NOMO-1 (cell line): ENCODE data around the gene FLVCR1.
"Not testable (repeated sequence)": the region's sequence is repeated elsewhere in the genome, so short reads cannot be mapped to it uniquely, and the experiment has no call there.

ENCODE experiments used
- DNase-seq, 2 experiments: peaks; one replicate each; lab custom pipeline; 2025; ENCODE audit not compliant: unreplicated experiment in 2 of 2; lab: John Stamatoyannopoulos, UW

FLVCR1 gene

DNA sequence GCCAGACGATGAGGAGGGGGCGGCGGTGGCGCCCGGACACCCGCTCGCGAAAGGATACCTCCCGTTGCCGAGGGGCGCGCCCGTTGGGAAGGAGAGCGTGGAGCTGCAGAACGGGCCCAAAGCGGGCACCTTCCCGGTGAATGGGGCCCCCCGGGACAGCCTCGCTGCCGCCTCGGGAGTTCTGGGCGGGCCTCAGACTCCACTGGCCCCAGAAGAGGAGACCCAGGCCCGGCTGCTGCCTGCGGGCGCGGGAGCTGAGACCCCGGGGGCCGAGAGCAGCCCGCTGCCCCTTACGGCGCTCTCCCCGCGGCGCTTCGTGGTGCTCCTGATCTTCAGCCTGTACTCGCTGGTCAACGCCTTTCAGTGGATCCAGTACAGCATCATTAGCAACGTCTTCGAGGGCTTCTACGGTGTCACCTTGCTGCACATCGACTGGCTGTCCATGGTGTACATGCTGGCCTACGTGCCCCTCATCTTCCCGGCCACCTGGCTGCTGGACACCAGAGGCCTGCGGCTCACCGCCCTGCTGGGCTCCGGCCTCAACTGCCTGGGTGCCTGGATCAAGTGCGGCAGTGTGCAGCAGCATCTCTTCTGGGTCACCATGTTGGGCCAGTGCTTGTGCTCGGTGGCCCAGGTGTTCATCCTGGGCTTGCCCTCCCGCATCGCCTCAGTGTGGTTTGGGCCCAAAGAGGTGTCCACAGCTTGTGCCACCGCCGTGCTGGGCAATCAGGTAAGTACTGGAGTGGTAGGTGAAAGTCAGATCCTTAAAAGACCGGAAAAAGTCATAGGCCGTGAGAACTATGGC, 588 bp downstream of the FLVCR1 start:
- DNase-seq = peak in 1 of 2 experiments; percentile 16

DNA sequence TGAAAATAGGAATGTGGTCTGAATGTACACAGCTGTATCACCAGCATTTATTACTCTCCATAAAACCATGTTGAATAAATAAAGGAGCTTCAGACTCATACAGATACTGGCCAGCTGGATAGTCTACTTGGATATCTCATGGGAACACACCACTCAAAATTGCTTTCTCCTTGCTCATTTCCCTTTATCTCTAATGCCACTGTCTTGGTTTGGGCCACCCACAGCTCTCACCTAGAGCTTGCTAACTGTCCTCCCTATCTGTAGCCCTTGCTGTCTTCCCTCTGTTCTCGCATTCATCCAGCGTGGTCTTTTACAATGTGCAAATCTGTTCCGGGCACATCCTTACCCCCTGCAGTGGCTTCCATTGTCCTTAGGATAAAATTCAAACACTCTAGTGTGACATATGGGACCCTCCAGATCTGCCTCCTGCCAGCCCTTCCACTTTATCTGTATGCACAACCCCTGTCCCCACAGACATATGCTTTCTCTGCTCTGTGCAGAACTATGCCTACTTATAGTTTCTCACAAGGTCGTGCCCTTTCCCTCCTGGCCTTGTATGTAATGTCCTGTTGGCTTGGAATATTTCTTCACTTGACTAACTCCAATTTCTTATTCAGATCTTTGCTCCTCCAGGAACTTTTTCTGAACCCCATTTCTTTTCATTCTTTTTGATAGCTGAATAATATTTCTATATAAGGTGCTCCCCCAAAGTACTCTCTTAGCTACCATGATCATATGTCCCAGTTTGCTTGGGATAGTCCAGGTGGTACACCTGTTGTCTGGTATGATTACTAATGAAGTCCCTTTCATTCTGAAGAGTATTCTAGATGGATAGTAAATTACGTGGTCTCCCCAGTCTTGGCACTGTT, 2.9 kb downstream of the FLVCR1 start:
- no peak for DNase-seq

DNA sequence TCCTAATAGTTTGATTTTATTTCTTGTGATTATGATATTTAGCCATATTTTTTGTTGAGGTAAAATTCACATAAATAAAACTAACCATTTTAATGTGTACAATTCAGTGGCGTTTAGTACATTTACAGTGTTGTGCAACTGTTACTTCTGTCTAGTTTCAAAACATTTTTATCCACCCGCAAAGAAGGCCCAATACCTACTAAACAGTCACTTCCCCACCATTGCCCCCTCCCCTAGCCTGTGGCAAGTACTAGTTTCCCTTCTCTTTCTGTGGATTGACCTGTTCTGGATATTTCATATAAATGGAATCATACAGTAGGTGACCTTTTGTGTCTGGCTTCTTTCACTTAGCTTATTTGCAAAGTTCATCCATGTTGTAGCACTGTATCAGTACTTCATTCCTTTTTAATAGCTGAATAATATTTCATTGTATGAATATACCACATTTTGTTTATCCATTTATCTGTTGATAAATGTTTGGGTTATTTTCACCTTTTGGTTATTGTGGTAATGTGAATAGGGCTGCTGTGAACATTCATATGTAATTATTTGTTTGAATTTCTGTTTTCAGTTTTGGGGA, 4.1 kb downstream of the FLVCR1 start:
- peak; percentile 53 to 55 for DNase-seq

DNA sequence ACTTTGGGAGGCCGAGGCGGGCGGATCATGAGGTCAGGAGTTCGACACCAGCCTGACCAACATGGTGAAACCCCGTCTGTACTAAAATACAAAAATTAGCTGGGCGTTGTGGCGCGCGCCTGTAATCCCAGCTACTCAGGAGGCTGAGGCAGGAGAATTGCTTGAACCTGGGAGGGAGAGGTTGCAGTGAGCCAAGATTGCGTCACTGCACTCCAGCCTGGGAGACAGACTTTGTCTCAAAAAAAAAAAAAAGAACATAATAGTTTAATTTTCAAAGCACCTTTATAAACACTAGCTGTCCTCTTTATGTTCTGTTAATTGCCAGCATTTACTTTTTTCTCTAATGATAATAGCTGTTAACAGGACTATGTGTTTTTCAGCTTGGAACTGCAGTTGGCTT, 5.3 kb downstream of the FLVCR1 start:
- DNase-seq = not testable (repeated sequence)

DNA sequence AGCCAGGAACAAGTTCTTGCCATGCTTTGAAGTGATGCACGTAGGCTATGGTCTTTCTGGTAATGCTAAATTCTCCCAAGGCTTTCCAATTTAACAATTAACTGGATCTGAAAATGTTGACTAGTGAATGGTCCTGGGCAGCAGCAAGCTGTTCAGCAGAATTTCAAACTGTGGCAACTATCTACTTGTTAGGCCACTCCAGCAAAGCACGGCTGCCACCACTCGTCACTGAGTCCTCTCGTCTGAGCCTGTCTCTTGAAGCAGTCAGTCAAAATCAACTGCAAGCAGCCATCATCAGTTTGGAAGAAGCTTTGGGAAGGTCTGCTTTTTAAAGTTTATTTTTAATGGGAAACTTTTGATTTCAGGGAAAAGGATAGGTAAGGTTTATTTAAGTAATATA, 6.1 kb downstream of the FLVCR1 start:
- DNase-seq = no peak

DNA sequence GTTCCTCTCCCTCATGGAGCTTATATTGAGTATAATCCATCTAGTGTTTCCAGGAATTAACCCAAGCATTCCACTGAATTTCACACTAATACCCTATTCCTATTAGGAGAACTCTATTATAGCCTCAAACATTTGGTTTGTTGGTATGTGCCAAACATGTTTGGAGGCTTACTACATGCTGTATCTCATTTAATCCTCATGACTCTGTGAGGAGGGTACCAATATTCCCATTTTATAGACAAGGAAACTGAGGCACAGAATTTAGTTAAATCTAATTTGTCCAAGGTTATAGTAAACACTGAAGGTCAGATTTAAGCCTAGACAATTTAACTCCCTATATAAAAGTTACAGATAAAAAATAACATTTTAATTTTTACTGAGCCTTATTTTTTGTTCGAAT, 9.1 kb downstream of the FLVCR1 start:
- no peak for DNase-seq

DNA sequence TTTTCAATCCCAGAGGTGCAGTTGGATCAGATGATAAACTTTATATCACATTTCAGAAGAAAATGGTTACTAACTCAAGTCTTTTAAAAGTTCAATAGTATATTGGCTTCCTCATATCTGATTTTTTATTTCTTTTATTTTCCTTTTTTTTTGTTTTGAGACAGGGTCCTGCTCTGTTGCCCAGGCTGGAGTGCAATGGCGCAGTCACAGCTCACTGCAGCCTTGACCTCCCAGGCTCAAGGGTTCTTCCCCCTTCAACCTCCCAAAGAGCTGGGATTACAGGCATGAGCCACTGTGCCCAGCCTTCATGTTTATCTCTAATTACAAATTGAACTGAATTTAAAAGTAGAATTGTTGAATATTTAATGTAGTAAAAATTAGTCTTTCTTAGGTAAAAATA, 13.9 kb downstream of the FLVCR1 start:
- DNase-seq = no peak

DNA sequence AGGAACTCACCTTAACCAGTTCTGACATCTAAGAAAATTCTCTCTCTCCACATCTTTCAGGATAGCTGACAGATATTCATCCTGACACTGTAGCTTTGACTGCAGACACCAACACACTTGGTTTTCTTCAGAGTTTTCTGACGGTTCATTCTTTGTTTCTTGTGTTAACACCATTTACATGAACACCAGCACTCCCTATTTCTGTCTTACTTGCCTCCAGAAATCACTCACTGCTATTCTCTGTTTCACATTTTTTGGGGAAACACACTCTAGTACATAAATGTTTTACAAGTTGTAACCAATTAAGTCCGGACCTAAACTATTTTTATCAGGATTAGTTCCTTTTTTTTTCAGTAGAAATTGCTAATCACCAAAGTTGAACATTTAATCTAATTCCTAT, 15.4 kb downstream of the FLVCR1 start:
- no peak for DNase-seq

DNA sequence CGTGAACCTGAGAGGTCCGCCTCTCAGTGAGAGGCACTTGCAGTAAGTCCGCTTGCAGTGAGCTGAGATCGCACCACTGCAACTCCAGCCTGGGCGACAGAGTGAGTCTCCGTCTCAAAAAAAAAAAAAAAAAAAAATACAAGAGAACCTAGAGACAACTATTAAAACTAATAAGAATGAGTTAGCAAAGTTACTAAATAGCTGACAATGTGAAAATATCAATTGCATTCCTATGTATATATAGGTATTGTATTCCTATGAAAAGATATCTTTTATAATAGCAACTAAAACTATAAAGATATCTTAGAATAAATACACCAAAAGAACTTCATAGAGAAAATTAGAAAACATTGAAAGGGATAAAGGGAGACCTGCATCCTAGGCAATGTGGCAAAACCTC, 20.3 kb downstream of the FLVCR1 start:
- DNase-seq = no peak

DNA sequence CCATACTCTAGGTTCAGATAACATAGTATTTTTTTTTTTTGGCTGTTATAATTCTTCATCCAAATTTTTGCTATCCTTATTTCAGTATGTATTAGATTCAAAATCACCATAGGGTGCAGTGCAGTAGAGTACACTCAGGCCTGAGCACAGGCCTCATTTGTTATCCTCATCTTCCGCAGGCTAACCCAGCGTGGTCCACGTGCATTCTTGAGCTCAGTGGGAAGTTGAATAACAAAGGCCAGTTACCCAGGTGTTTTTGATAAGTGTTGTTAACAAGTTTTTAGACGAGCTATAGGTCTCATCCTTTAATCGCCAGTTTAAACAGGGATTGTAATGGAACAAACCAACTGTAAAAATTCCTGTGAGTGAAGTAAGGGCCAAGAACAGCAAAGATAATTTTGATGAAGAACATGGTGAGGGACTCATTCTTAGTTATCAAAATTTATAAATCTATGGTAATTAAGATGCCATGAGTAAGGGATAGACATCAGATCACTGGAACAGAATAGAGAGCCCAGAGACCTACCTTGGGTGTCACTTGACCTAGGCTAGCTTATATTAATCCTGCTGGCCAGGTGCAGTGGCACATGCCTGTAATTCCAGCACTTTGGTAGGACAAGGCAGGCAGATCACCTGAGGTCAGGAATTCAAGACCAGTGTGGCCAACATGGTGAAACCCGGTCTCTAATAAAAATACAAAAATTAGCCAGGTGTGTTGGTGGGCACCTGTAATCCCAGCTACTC, 22.0 kb downstream of the FLVCR1 start:
- no peak for DNase-seq

DNA sequence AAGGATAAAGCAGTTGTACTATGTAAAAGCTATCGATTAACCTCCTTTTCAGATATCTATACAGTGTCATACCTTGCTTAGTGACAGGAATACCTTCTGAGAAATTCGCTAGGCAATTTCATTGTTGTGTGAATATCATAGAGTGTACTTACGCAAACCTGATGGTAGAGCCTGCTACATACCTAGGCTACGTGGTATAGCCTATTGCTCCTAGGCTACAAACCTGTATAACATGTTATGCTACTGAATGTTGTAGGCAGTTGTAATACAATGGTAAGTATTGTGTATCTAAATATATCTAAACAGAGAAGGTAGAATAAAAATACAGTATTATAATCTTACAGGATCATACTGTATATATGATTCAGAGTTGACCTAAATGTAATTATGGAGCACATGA, 26.5 kb downstream of the FLVCR1 start:
- no peak for DNase-seq

DNA sequence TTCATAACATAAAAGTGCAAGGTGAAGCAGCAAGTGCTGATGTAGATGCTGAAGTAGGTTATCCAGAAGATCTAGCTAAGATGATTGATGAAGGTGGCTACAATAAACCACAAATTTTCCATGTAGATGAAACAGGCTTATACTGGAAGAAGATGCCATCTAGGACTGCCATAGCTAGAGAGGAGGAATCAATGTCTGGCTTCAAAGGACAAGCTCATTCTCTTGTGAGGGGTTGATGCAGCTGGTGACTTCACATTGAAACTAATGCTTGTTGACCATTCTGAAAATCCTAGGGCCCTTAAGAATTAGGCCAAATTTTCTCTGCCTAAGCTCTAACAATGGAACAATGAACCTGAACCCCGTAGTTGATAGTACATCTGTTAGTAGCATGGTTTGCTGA, 34.0 kb downstream of the FLVCR1 start:
- DNase-seq = no peak

DNA sequence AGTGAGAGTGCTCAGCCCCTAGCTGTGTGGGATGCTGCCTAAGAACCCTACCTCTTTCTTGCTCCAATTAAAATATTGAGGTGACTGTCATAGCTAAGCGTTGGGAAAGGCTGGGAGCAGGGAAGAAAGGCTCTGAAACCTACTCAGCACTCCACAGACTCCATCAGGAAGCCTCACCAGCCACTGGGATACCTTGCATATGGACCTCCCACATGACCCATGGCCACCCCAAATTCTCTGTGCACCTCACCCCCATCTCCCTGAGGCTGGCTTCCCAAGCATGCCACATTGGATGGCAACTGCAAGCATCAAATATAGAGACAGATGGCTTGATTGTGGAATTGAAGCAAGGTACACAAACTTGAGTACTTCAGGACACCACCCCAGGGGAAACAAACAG, 41.8 kb downstream of the FLVCR1 start:
- no peak for DNase-seq

DNA sequence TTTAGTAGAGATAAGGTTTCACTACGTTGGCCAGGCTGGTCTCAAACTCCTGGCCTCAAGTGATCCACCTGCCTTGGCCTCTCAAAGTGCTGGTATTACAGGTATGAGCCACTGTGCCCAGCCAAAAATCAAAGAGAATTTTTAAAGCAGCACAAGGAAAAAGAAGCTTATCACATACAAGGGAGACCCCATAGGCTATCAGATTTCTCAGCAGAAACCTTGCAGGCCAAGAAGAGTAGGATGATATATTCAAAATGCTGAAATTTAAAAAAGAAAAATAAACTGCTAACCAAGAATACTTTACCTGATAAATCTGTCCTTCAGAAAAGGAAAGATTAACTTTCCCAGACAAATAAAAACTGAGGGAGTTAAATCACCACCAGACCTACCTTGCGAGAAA, 43.2 kb downstream of the FLVCR1 start:
- DNase-seq = no peak

DNA sequence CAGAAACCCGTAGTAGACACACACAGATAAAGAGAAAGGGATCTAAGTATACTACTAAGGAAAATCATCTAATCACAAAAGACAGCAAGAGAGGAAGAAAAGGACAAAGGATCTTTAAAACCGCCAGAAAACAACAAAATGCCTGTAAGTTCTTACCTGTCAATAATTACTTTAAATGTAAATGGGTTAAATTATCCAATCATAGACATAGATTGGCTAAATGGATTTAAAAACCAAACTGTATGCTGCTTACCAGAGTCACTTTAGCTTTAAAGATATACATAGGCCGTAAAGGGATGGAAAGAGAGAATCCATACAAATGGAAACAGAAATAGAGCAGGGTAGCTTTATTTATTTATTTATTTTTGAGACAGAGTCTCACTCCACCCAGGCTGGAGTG, 44.0 kb downstream of the FLVCR1 start:
- no peak for DNase-seq

DNA sequence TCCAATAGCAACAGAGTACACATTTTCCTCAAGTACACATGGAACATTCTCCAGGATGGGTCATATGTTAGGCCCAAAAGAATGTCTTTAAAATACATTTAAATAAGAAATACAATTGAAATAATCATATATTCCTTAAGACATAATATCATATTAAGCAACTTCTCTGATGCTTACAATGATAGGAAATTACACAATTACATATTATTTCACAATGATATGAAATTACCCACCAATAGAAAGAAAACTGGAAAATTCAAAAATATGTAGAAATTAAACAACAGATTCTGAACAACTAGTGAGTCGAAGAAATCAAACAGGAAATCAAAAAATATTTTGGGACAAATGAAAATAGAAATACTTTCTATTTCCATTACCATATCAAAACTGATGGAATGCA, 45.6 kb downstream of the FLVCR1 start:
- DNase-seq = no peak

DNA sequence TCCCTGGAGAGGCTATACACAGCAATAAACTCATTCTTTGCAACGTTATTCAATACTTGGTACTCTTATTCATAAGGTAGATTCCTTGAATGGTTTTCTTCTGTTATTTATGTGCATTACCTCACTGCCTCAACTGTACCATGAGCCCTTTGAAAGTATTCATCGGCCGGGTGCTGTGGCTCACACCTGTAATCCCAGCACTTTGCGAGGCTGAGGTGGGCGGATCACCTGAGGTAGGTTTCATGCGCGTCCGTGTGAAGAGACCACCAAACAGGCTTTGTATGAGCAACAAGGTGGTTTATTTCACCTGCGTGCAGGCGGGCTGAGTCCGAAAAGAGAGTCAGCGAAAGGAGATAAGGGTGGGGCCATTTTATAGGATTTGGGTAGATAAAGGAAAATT, 50.0 kb downstream of the FLVCR1 start:
- not testable (repeated sequence) for DNase-seq

DNA sequence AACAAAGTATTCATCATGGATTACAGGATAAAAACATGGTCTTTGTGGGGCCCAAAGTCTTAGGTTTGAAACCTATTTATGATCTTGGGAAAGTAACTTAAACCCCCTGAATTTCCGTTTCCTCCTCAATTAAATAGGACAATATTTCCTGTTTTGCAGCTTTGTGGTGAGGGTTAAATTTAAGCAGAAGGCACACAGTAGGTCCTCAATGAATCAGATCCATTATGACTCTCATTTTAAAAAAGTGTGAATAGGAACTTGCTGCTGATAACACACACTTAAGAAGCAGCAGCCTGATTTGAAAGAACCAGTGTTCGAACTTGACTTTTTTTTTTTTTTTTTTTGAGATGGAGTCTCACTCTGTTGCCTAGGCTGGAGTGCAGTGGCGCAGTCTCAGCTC, 50.9 kb downstream of the FLVCR1 start:
- DNase-seq = no peak

DNA sequence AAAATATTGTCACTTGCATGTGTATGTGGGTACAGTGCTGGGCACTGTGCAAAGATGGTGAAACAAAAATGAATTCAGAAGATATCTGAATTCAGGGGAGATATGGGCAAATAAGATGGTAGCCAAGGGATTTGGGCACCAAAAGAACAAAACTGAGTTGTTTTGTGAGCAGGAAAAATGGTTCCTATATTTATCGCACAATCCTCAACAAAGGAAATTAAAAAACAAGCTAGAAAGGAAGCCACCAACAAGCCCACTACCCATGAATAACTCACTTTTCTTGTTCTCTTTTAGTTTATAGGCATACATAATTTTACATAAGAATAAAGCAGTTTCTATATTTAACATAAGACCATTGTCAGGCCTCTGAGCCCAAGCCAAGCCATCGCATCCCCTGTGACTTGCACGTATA, 51.6 kb downstream of the FLVCR1 start:
- no peak for DNase-seq

DNA sequence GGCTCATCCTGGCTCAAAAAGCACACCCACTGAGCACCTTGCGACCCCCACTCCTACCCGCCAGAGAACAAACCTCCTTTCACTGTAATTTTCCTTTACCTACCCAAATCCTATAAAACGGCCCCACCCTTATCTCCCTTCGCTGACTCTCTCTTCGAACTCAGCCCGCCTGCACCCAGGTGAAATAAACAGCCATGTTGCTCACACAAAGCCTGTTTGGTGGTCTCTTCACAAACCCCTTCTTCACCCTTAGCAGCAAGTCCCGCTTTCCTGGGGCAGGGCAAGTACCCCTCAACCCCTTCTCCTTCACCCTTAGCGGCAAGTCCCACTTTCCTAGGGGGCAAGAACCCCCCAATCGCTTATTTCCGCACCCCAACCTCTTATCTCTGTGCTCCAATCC, 52.1 kb downstream of the FLVCR1 start:
- DNase-seq = not testable (repeated sequence)

DNA sequence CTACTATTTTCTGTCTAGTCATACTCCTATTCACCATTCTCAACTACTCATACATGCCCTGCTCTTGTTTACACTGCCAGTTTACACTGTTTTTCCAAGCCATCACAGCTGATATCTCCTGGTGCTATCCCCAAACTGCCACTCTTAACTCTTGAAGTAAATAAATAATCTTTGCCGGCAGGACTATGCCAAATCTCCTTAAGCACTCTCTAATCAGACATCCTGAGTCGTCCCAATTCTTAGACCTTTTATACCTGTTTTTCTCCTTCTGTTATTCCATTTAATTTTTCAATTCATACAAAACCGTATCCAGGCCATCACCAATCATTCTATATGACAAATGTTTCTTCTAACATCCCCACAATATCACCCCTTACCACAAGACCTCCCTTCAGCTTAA, 55.6 kb downstream of the FLVCR1 start:
- DNase-seq = not testable (repeated sequence)
